Upper lobe of left lung (tissue), 4 donors: Measurements from ENCODE around the gene ASB2.

ENCODE experiments used
- EP300 ChIP-seq, 4 donors: sonication (generic); formaldehyde crosslinking; IDR thresholded peaks; one replicate each; pipeline ENCODE4 v1.5.1; 2017; ENCODE audit warnings: antibody characterized with exemption in 4 of 4, control low read depth in 2 of 4
- POLR2A ChIP-seq, 4 donors: fragments of 450-650 bp; IDR thresholded peaks; one replicate each; pipeline ENCODE4 v1.5.1; 2016 to 2017; ENCODE audit warnings: antibody characterized with exemption in 4 of 4, mild to moderate bottlenecking in 2 of 4
- TF ChIP-seq, protein P1 (sequence below), 6 experiments: fragments of 450-650 bp in 4 of 6; fragments of 200-600 bp in 2 of 6; sonication (generic) in 2 of 6; IDR thresholded peaks; one replicate each; pipeline ENCODE4 v1.5.1; 2016 to 2019; ENCODE audit warnings: antibody characterized with exemption in 6 of 6

- no peak for TF ChIP-seq POLR2A (IDR thresholded peaks at IDR 0.05)
- TF ChIP-seq, protein P1, sequence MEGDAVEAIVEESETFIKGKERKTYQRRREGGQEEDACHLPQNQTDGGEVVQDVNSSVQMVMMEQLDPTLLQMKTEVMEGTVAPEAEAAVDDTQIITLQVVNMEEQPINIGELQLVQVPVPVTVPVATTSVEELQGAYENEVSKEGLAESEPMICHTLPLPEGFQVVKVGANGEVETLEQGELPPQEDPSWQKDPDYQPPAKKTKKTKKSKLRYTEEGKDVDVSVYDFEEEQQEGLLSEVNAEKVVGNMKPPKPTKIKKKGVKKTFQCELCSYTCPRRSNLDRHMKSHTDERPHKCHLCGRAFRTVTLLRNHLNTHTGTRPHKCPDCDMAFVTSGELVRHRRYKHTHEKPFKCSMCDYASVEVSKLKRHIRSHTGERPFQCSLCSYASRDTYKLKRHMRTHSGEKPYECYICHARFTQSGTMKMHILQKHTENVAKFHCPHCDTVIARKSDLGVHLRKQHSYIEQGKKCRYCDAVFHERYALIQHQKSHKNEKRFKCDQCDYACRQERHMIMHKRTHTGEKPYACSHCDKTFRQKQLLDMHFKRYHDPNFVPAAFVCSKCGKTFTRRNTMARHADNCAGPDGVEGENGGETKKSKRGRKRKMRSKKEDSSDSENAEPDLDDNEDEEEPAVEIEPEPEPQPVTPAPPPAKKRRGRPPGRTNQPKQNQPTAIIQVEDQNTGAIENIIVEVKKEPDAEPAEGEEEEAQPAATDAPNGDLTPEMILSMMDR (IDR thresholded peaks at IDR 0.05) = no peak
- TF ChIP-seq EP300 (IDR thresholded peaks at IDR 0.05) = no peak
These were observed 21.8 kb upstream of the ASB2 start for GRCh38 chr14:93997916-93998870.
